Hematopoietic multipotent progenitor cell treated with erythropoietin and hydrocortisone succinate and interleukin-3 and kit ligand, for 15 days (in vitro differentiated cells): ENCODE results near the gene EGLN2.
"Not testable (repeated sequence)": the region's sequence is repeated elsewhere in the genome, so short reads cannot be mapped to it uniquely, and the experiment has no call there.

Experiments
- DNase-seq: peaks from one replicate; pipeline ENCODE4 v3.0.0-alpha.2; 2015; ENCODE audit warnings: low spot score

The EGLN2 gene

DNA sequence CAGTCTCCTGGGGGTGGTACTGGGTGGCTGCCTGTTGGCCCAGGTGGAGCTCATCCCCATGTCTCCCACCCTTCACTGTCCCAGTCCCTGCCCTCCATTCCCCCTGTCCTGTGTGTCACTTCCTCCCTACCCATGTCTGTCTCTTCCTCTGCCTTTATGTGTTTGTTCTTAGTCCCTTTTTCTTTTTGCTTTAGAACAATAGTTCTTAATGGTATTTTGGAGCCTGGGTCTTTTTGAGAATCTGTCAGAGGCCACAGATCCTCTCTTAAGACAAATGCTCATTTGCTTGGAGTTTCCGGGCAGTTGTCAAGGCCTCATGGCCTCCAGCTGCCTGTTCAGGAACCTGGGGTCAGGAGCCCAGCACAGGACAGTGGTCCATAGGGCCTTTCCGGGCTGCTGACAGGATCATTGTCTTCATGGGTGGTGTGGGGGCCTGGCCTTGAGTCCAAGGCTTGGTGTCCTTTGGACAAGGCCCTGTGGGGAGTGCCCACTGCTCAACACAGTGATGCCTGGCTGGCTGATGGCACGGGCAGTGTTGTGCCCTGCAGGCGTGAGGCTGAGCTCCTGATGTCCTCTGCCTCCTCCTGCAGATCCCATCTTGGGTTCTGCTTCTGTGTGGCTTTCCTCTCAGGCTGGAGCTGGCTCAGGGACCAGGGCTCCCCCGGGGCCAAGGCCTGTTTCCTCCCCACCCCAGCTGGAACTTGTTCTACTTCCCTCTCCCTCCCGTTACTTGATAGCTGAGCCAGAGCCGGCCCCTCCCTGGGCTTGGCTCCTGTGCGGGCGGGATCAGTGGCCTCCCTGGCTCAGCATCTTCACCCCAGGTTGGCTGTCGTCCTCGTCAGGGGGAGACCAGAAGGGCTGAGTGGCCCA is 3.5 kb downstream of the EGLN2 start:
- DNase-seq = peak; percentile 65

- no peak for DNase-seq
These were observed 4.3 kb downstream of the EGLN2 start for GRCh38 chr19:40803170-40803856.

DNA sequence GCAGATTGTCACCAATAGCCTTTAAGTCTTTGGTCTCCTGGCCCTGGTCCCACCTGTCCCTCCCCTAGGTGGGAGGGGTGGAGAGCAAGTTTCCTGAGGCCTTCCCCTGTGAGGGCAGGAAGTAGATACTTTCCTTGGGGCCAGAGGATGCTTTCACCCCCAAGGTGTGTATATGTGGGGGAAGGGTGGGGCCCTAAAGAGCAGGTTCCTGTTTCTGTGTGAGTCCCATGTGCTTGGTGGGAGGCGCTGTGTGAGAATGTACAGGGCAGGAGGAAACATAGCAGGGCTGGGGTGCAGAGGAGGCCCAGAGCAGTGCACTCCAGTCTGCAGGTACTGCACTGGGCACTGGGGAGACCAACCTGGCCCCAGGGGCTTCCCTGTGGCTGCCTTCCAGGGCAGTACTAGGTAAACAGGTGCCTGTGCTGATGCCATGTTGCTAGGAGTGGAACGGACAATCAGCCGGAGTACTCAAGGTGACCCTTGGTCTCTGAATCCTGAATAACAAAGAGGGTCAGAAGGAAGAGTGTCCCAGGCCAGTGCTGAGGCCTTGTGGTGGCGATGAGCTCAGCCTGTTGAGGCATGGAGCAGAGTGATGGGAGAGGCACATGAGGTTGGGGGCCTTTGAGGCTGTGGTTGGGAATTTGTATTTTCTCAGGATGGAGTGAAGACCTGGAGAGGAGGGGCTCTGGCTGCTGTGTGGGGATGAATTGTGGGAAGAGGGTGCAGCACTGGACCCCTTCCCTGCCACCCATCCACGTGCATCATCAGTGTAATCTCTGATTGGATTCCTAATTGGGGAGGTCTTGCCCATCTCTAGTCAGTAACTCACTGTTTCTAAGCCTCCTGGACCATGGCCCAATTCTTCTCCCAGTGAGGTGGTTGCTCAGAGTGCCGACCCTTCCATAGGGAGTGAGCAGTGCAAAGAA is 5.1 kb downstream of the EGLN2 start:
- DNase-seq = peak; percentile 63

GRCh38 chr19:40804783-40805242 is 5.8 kb downstream of the EGLN2 start:
- no peak for DNase-seq

DNA sequence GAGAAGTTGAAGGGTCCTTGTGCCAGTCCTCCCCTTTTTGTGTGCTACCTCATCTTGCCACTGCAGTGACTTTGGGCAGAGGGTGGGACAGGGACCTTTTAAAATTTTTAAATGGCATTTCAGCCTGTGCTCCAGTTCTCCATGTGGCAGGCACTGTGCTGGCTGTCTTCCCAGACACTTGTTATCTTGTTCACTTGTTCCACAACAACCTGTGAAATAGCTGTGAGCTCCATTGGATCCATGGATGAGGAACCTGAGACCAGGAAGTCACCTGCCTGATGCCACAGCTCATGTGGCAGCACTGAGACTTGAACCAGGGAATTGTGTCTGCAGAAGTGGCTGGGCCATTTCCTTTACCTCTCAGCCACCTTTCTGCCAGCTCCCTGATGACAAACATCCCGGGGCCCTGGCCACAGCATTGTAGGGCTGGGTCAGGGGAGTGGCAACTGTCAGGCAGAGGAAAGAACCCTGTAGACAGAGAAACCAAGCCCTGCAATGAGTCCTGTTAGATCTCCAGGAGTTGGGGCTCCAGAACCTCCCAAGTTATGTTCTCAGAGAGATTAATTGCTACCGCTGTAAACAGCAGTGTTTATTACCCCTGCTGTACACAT is 6.4 kb downstream of the EGLN2 start:
- DNase-seq = no peak

DNA sequence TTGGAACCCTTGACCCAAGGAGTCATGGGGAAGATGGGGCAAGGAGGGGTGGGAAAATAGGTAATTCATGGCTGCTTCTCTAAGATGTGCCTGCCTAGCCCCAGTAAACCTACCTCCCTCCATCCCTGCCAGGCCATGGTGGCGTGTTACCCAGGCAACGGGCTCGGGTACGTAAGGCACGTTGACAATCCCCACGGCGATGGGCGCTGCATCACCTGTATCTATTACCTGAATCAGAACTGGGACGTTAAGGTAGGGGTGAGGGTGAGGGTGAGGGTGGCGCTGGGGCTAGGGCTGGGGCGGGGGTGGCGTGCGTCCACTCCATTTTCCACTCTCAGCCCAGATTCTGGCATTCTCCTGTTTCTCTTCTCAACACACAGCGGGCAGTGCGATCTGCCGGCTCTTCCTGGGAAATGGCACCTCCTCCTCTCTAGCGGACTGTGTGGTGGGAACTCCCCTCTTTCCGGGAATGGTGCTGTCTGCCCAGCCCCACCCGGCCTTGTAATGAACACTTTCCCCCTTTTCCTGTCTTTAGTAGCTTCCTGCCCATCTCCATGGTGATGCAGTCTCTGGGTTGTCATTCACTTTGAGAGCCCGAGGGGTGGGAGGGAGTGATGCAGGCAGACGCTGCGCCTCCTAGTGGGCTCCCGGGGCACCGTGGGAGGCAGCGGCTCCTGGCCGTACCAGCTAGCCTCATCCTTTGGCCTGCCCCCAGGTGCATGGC is 7.6 kb downstream of the EGLN2 start:
- peak; percentile 72 for DNase-seq

- DNase-seq = no peak
These were observed 8.4 kb downstream of the EGLN2 start for GRCh38 chr19:40807147-40808020.

DNA sequence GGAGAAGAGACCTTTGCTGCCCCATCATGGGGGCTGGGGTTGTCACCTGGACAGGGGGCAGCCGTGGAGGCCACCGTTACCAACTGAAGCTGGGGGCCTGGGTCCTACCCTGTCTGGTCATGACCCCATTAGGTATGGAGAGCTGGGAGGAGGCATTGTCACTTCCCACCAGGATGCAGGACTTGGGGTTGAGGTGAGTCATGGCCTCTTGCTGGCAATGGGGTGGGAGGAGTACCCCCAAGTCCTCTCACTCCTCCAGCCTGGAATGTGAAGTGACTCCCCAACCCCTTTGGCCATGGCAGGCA is 9.0 kb downstream of the EGLN2 start:
- no peak for DNase-seq

- no peak for DNase-seq
These were observed 9.5 kb downstream of the EGLN2 start for GRCh38 chr19:40808497-40808896.

DNA sequence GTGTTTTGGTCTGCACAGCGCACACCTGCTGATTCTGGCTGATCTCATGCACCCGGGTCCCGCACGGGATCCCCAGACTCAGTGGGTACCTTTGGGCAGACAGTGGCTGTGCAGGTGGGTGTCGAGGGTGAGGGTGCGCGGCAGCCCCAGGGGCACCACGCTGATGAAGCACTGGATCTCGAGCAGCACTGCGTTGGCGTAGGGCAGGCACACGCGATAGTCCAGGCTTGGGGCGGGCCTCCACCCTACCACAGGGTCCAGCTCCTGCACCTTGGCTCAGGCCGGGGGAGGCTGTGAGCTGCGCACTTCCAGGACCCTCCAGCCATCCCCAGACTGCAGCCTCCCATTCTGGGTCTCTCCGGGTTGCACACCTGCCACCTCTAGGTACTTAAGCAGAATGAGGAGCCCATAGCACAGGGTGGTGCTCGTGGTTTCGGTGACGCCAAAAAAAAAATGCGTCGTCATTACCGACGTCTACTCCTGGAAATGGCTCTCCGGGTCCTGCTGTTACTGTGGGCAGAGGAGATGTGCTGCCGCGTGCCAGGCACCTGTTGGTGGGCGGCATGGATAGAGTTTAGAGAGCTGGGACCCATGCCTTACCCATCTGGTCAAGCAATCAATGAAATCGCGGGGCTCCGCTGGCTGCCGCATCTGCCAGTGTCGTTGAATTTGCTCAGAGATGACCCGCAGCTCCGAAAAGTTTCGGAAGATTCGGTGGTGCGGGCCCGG is 10.5 kb downstream of the EGLN2 start:
- no peak for DNase-seq

GRCh38 chr19:40810160-40810559 is 11.2 kb downstream of the EGLN2 start:
- no peak for DNase-seq

DNA sequence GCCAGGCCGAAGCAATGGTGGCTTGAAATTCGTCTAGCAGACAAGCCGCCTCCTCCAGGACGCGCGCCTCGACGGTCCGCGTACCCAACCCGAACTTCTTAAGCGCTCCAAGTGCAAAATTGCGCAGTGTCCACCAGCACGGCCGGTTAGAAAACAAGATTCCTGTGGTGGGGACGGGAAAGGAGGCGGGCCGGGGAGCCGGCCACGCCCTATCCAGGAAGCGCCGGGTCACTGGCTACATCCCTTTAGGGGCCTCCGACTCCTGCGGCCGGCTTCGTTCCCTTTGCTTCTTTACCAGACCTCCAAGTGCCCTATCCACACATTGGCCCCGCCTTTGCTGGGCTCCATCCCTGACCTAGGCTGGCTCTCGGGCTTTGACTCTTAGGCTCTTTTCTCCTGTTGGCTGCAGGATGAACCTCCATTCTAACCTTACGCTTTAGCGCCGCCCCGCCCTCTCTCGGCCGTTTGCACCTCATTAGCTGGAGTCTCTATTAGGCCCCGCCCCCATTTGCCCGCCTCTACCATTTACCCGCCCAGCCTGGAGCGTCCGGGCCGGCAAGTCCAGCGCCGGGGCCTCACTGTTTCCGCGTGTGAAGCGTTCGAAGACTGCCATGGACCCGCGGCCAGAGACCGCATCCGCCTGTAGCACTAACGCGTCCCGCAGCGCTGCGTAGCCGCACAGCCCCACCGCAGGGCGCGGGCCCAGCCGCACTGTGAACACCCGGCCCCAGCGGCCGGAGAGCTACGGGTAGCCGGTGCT is 11.8 kb downstream of the EGLN2 start:
- DNase-seq = peak; percentile 53

- DNase-seq = no peak
These were observed 12.7 kb downstream of the EGLN2 start for GRCh38 chr19:40811478-40812341.

DNA sequence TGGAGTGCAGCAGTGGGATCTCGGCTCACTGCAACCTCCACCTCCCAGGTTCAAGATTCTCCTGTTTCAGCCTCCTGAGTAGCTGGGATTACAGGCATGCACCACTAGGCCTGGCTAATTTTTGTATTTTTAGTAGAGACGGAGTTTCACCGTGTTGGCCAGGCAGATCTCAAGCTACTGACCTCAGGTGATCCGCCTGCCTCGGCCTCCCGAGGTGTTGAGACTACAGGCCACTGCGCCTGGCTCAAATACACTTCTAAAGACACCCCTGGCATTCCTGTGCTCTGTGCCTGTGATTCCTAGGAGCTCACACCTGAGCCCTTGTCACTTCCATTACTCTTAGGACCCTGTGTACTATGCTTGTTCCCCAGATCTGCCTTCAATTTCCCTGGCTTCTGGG is 13.6 kb downstream of the EGLN2 start:
- DNase-seq = not testable (repeated sequence)

GRCh38 chr19:40813182-40813581 is 14.2 kb downstream of the EGLN2 start:
- DNase-seq = no peak

- no peak for DNase-seq
These were observed 16.2 kb downstream of the EGLN2 start for GRCh38 chr19:40815223-40815622.

DNA sequence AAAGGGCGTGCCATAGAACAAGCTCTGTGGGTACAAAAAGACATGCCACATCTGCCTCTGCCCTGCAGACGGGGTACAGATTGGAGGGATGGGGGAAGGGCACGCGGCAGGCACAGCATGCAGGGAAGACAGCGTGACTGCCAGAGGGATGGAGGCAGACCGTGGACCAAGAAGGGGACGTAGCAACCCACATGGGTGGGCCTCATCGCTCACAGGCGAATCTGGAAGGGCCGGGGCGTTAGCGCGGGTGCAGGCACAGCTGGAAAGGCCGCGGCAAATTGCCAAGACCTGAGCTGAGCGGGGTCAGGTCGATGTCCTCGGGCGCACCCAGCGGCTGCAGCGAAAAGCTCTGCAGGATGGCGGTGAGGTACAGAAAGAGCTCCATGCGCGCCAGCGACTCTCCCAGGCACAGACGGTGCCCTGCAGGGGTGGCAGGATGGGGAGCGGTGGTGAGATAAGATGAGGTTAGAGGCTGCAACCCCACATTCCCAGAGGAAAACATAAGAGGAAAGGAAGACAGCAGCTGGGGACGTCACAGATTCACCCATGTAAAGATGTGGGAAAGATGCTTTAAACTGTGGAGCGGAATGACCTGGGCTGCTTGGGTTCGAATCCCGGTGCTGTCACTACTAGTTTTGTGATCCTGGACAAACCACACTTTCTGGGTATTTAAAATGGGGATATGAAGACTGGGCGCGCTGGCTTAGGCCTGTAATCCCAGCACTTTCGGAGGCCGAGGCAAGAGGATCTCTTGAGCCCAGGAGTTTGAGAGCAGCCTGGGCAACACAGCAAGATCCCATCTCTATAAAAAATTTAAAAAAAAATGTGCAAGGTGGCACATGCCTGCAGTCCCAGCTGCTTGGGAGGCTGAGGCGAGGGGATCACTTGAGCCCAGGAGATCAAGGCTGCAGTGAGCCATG is 19.7 kb downstream of the EGLN2 start:
- DNase-seq = peak; percentile 65
